Endodermal cell (in vitro differentiated cells): Measurements from ENCODE around the gene CHMP1A. TPM values are rescaled to one million over a fixed set of nuclear protein-coding genes. Genes with fewer than 3 reads are reported as not detected.
"Not testable (repeated sequence)": the region's sequence is repeated elsewhere in the genome, so short reads cannot be mapped to it uniquely, and the experiment has no call there.

ENCODE experiments used
- DNase-seq: peaks from one replicate; pipeline ENCODE4 v3.0.0-alpha.2; 2017
- H3K27ac ChIP-seq: 2 replicates; pipeline ENCODE4 v1.5.1; 2013; ENCODE audit warnings: mild to moderate bottlenecking, low read depth, low read length, moderate library complexity
- H3K27me3 ChIP-seq: 2 replicates; pipeline ENCODE4 v1.6.1; 2013; ENCODE audit warnings: mild to moderate bottlenecking, low read length, moderate library complexity; ENCODE audit not compliant: insufficient read depth, control insufficient read depth, poor library complexity, severe bottlenecking
- H3K36me3 ChIP-seq: 2 replicates; pipeline ENCODE4 v1.7.0; 2013; ENCODE audit warnings: mild to moderate bottlenecking, low read length, moderate library complexity; ENCODE audit not compliant: control insufficient read depth, insufficient read depth
- H3K4me1 ChIP-seq: one replicate; pipeline ENCODE4 v1.7.0; 2013; ENCODE audit warnings: low read length; ENCODE audit not compliant: control insufficient read depth, insufficient read depth
- H3K4me3 ChIP-seq: 2 replicates; pipeline ENCODE4 v1.5.1; 2013; ENCODE audit warnings: mild to moderate bottlenecking, low read length, moderate library complexity
- H3K9ac ChIP-seq: 2 replicates; pipeline ENCODE4 v1.6.1; 2013; ENCODE audit warnings: mild to moderate bottlenecking, low read length, moderate library complexity; ENCODE audit not compliant: poor library complexity, severe bottlenecking; ENCODE audit errors: extremely low read depth
- H3K9me3 ChIP-seq: 2 replicates; pipeline ENCODE4 v1.6.1; 2013; ENCODE audit warnings: mild to moderate bottlenecking, low read length, moderate library complexity; ENCODE audit not compliant: control insufficient read depth
- H3K27ac Mint-ChIP-seq: 2 replicates; pipeline ENCODE4 v1.8.0; 2020; ENCODE audit warnings: mixed read lengths
- H3K27me3 Mint-ChIP-seq: 2 replicates; pipeline ENCODE4 v1.8.0; 2021; ENCODE audit warnings: mild to moderate bottlenecking, mixed read lengths; ENCODE audit not compliant: insufficient read depth
- H3K36me3 Mint-ChIP-seq: 2 replicates; pipeline ENCODE4 v1.8.0; 2020; ENCODE audit warnings: low read depth, mixed read lengths
- H3K4me1 Mint-ChIP-seq: 2 replicates; pipeline ENCODE4 v1.8.0; 2020; ENCODE audit warnings: mixed read lengths
- H3K4me3 Mint-ChIP-seq: 2 replicates; pipeline ENCODE4 v1.8.0; 2020; ENCODE audit warnings: mild to moderate bottlenecking, moderate library complexity, mixed read lengths
- H3K9me3 Mint-ChIP-seq: 2 replicates; pipeline ENCODE4 v1.8.0; 2020; ENCODE audit warnings: mild to moderate bottlenecking, mixed read lengths
- CTCF ChIP-seq: fragments of 200-600 bp; sonication (generic); conservative IDR thresholded peaks from 2 replicates; pipeline ENCODE4 v1.5.0; 2021; ENCODE audit warnings: antibody characterized with exemption, mild to moderate bottlenecking
- whole genome bisulfite sequencing, 2 experiments: methylation state at CpG; one replicate each; pipeline versions ENCODE4 v1.1.5 to v1.1.7; 2013; ENCODE audit warnings: missing lambda C conversion rate in 2 of 2, mixed read lengths in 1 of 2; ENCODE audit not compliant: insufficient coverage in 1 of 2, insufficient read length in 1 of 2; 5-methylcytosine and 5-hydroxymethylcytosine counted together
- total RNA-seq, 2 donors: library from RNA; stranded (reverse); fragmentation: NEBNext Ultra II Directional in 1 of 2; extraction: Animal tissue kit (Norgen Biotek cat#: 25700) in 1 of 2; gene quantifications; 2 replicates in 1 of 2; 3 replicates in 1 of 2; pipeline ENCODE4 v1.2.1, GENCODE V29; 2021

Gene CHMP1A
- total RNA-seq, 2 donors from 2014 or later, result 104 to 106 TPM

- Mint-ChIP-seq H3K27ac (peak overlapping the region; percentile 93), H3K27me3 (peaks cover 6% of the 10 kb centered on the region), H3K4me3 (peak overlapping the region; percentile 69), H3K36me3 (peaks cover 13% of the 10 kb centered on the region), H3K9me3 (no peaks in the 10 kb centered on the region), H3K4me1 (peaks cover 4% of the 10 kb centered on the region)
- Histone ChIP-seq H3K4me1 (peaks cover 4% of the 10 kb centered on the region), H3K9me3 (no peaks in the 10 kb centered on the region), H3K9ac (peak overlapping the region; percentile 86), H3K4me3 (peak overlapping the region; percentile 81), H3K36me3 (peaks cover 13% of the 10 kb centered on the region), H3K27ac (peak overlapping the region; percentile 13), H3K27me3 (no peaks in the 10 kb centered on the region)
- TF ChIP-seq CTCF, result peak; percentile 76
- peak; percentile 100 for DNase-seq
- 1 to 3% methylated on average over 18 to 30 of the region's 30 CpGs for WGBS, 2 experiments
These were observed 42.7 kb upstream of the CHMP1A start for GRCh38 chr16:89700100-89700648.

- not testable (repeated sequence) for H3K9me3 Mint-ChIP-seq, H3K9me3 ChIP-seq, H3K4me1 ChIP-seq, H3K27me3 Mint-ChIP-seq, H3K4me1 Mint-ChIP-seq, DNase-seq, H3K27me3 ChIP-seq
- H3K4me3 ChIP-seq, result peak overlapping the region; percentile 71
- 70 to 79% methylated on average over 13 to 18 of the region's 18 CpGs for WGBS, 2 experiments
- peaks cover 13% of the 10 kb centered on the region for H3K36me3 ChIP-seq
- H3K27ac ChIP-seq, result peak overlapping the region; percentile 13
- peak overlapping the region; percentile 69 for H3K4me3 Mint-ChIP-seq
- peaks cover 16% of the 10 kb centered on the region for H3K36me3 Mint-ChIP-seq
- peak overlapping the region; percentile 30 for H3K9ac ChIP-seq
- peak overlapping the region; percentile 82 for H3K27ac Mint-ChIP-seq
These were observed 42.2 kb upstream of the CHMP1A start for GRCh38 chr16:89699629-89700099.

GRCh38 chr16:89698717-89699116 lies 41.2 kb upstream of the CHMP1A start:
- H3K27ac ChIP-seq, DNase-seq, H3K9me3 Mint-ChIP-seq, H3K9me3 ChIP-seq, H3K4me3 ChIP-seq, H3K4me3 Mint-ChIP-seq, H3K9ac ChIP-seq, H3K27me3 Mint-ChIP-seq, H3K27me3 ChIP-seq, H3K4me1 ChIP-seq, H3K4me1 Mint-ChIP-seq, H3K27ac Mint-ChIP-seq: not testable (repeated sequence)
- H3K36me3 ChIP-seq, result peaks cover 13% of the 10 kb centered on the region
- 96% methylated on average over 7 to 14 of the region's 14 CpGs for WGBS, 2 experiments
- peaks cover 19% of the 10 kb centered on the region for H3K36me3 Mint-ChIP-seq

- Mint-ChIP-seq H3K27me3 (no peaks in the 10 kb centered on the region), H3K4me1 (peaks cover 4% of the 10 kb centered on the region), H3K27ac (no peak overlapping the region), H3K4me3 (no peak overlapping the region), H3K9me3 (no peaks in the 10 kb centered on the region), H3K36me3 (peaks cover 26% of the 10 kb centered on the region)
- WGBS, 2 experiments, result 95% methylated on average over 17 to 32 of the region's 32 CpGs
- H3K27ac ChIP-seq, result no peak overlapping the region
- peaks cover 4% of the 10 kb centered on the region for H3K4me1 ChIP-seq
- DNase-seq, result peak; percentile 52
- no peak overlapping the region for H3K9ac ChIP-seq
- H3K27me3 ChIP-seq, result no peaks in the 10 kb centered on the region
- no peak overlapping the region for H3K4me3 ChIP-seq
- peaks cover 21% of the 10 kb centered on the region for H3K36me3 ChIP-seq
- H3K9me3 ChIP-seq, result no peaks in the 10 kb centered on the region
- TF ChIP-seq CTCF, result no peak
These were observed 40.3 kb upstream of the CHMP1A start for GRCh38 chr16:89697616-89698331.
